HUES64 (cell line): Measurements from ENCODE around the gene LONP2.
"Not testable (repeated sequence)": the region's sequence is repeated elsewhere in the genome, so short reads cannot be mapped to it uniquely, and the experiment has no call there.

Experiments used
- H3K27ac ChIP-seq: 2 replicates; pipeline ENCODE4 v1.7.0; 2013; ENCODE audit warnings: low read depth, low read length, inconsistent platforms
- H3K27me3 ChIP-seq: 2 replicates; pipeline ENCODE4 v1.6.1; 2013; ENCODE audit warnings: mild to moderate bottlenecking, low read length; ENCODE audit not compliant: insufficient read depth
- H3K36me3 ChIP-seq: 2 replicates; pipeline ENCODE4 v1.6.1; 2013; ENCODE audit warnings: mild to moderate bottlenecking, low read length; ENCODE audit not compliant: insufficient read depth
- H3K4me1 ChIP-seq: 2 replicates; pipeline ENCODE4 v1.6.1; 2013; ENCODE audit warnings: mild to moderate bottlenecking, low read length, moderate library complexity; ENCODE audit not compliant: insufficient read depth
- H3K4me3 ChIP-seq: 2 replicates; pipeline ENCODE4 v1.5.1; 2013; ENCODE audit warnings: mild to moderate bottlenecking, low read length, moderate library complexity
- H3K9ac ChIP-seq: 2 replicates; pipeline ENCODE4 v1.6.1; 2013; ENCODE audit warnings: mild to moderate bottlenecking, low read depth, low read length
- H3K9me3 ChIP-seq: 2 replicates; pipeline ENCODE4 v1.6.1; 2013; ENCODE audit warnings: low read depth, low read length; ENCODE audit not compliant: insufficient read depth
- WGBS: fragments of 150-250, 120-280 bp; methylation state at CpG from one replicate; pipeline ENCODE4 v1.1.7; 2013; ENCODE audit warnings: missing lambda C conversion rate; 5-methylcytosine and 5-hydroxymethylcytosine counted together

The LONP2 gene

GRCh38 chr16:48291754-48292153 lies 47.7 kb downstream of the LONP2 start:
- Histone ChIP-seq H3K4me3 (no peak overlapping the region), H3K9ac (no peak overlapping the region), H3K4me1 (no peaks in the 10 kb centered on the region; the same call in 1 of the 2 replicates), H3K27ac (no peak overlapping the region), H3K9me3 (peaks cover 8% of the 10 kb centered on the region), H3K36me3 (peaks cover 39% of the 10 kb centered on the region), H3K27me3 (no peaks in the 10 kb centered on the region)
- 83% methylated on average over 4 of the region's 4 CpGs for WGBS

DNA sequence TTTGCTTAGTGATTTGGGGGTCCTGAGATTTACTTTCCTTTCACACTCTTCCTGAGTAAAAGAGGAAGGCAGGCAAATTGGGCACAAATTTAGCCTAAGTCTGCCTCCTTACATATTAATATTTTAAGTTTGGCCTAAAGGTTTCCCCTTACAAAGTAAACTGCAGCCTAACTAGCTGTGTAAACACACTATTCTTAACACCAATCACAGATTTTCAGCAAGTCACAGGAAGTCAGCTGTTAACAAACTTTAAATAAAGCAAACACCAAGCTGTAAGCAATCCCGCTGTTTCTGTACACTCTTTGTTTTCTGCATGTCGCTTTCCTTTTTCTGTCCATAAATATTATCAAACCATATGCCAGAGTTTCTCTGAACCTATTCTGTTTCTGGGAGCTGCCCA lies 48.4 kb downstream of the LONP2 start:
- Histone ChIP-seq H3K9me3 (peaks cover 1% of the 10 kb centered on the region; the same call in 1 of the 2 replicates), H3K27me3 (no peaks in the 10 kb centered on the region), H3K36me3 (peaks cover 37% of the 10 kb centered on the region), H3K27ac (no peak overlapping the region), H3K9ac (no peak overlapping the region), H3K4me3 (no peak overlapping the region), H3K4me1 (no peaks in the 10 kb centered on the region; the same call in 1 of the 2 replicates)
- WGBS, result 91% methylated on average over 2 of the region's 2 CpGs

- H3K9ac ChIP-seq, result no peak overlapping the region
- no peaks in the 10 kb centered on the region for H3K27me3 ChIP-seq
- H3K4me3 ChIP-seq, result no peak overlapping the region
- H3K4me1 ChIP-seq, result no peaks in the 10 kb centered on the region
- H3K27ac ChIP-seq, result no peak overlapping the region
- 100% methylated on average over 1 of the region's 1 CpG for WGBS
- no peaks in the 10 kb centered on the region for H3K9me3 ChIP-seq
- H3K36me3 ChIP-seq, result peaks cover 39% of the 10 kb centered on the region
Measured at GRCh38 chr16:48294724-48295123, 50.6 kb downstream of the LONP2 start.

GRCh38 chr16:48295488-48296281 lies 51.6 kb downstream of the LONP2 start:
- H3K4me3 ChIP-seq, result no peak overlapping the region
- no peak overlapping the region for H3K27ac ChIP-seq
- 100% methylated on average over 1 of the region's 1 CpG for WGBS

GRCh38 chr16:48299471-48299870 lies 55.4 kb downstream of the LONP2 start:
- Histone ChIP-seq H3K27ac (no peak overlapping the region), H3K4me1 (no peaks in the 10 kb centered on the region), H3K27me3 (no peaks in the 10 kb centered on the region), H3K36me3 (peaks cover 58% of the 10 kb centered on the region), H3K9ac (no peak overlapping the region), H3K4me3 (no peak overlapping the region), H3K9me3 (no peaks in the 10 kb centered on the region)
- 95% methylated on average over 4 of the region's 4 CpGs for WGBS

More at GRCh38 chr16:48295488-48296281, 51.6 kb downstream of the LONP2 start:
- no peak overlapping the region for H3K9ac ChIP-seq
- H3K36me3 ChIP-seq, result peaks cover 41% of the 10 kb centered on the region
- H3K9me3 ChIP-seq, result no peaks in the 10 kb centered on the region
- H3K4me1 ChIP-seq, result no peaks in the 10 kb centered on the region
- no peaks in the 10 kb centered on the region for H3K27me3 ChIP-seq

- Histone ChIP-seq H3K9ac (no peak overlapping the region), H3K27ac (no peak overlapping the region), H3K27me3 (no peaks in the 10 kb centered on the region), H3K4me1 (no peaks in the 10 kb centered on the region), H3K4me3 (no peak overlapping the region), H3K36me3 (peaks cover 64% of the 10 kb centered on the region), H3K9me3 (no peaks in the 10 kb centered on the region)
- 100% methylated on average over 1 of the region's 1 CpG for WGBS
Measured at GRCh38 chr16:48300391-48300856, 56.3 kb downstream of the LONP2 start.

- H3K36me3 ChIP-seq, result peaks cover 45% of the 10 kb centered on the region
- H3K9me3 ChIP-seq, result 0 out of 2 replicates have a peak, but pooled peaks cover 6% of the 10 kb centered on the region
- H3K27ac ChIP-seq, result no peak overlapping the region
- 87% methylated on average over 5 of the region's 7 CpGs for WGBS
- H3K27me3 ChIP-seq, result no peaks in the 10 kb centered on the region
- H3K4me3 ChIP-seq, result no peak overlapping the region
- H3K9ac ChIP-seq, result no peak overlapping the region
- no peaks in the 10 kb centered on the region for H3K4me1 ChIP-seq
Measured at GRCh38 chr16:48308535-48308934, 64.4 kb downstream of the LONP2 start.

- Histone ChIP-seq H3K27ac (no peak overlapping the region), H3K27me3 (no peaks in the 10 kb centered on the region), H3K9me3 (0 out of 2 replicates have a peak, but pooled peaks cover 6% of the 10 kb centered on the region), H3K36me3 (peaks cover 24% of the 10 kb centered on the region), H3K4me3 (no peak overlapping the region), H3K9ac (no peak overlapping the region), H3K4me1 (no peaks in the 10 kb centered on the region)
- WGBS, result 97% methylated on average over 4 of the region's 4 CpGs
Measured at GRCh38 chr16:48310908-48311641, 67.0 kb downstream of the LONP2 start.

DNA sequence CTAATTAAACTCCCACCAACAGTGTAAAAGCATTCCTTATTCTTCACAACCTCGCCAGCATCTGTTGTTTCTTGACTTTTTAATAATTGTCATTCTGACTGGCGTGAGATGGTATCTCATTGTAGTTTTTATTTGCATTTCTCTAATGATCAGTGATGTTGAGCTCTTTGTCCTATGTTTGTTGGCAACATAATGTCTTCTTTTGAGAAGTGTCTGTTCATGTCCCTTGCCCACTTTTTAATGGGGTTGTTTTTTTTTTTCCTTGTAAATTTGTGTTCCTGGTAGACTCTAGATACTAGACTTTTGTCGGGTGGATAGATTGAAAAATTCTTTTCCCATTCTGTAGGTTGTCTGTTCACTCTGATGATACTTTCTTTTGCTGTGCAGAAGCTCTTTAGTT lies 69.8 kb downstream of the LONP2 start:
- Histone ChIP-seq H3K4me1 (peaks cover 11% of the 10 kb centered on the region; the same call in 1 of the 2 replicates), H3K36me3 (peaks cover 18% of the 10 kb centered on the region)
- not testable (repeated sequence) for H3K9me3 ChIP-seq, H3K4me3 ChIP-seq, H3K27me3 ChIP-seq, H3K27ac ChIP-seq, H3K9ac ChIP-seq
- 100% methylated on average over 3 of the region's 3 CpGs for WGBS

DNA sequence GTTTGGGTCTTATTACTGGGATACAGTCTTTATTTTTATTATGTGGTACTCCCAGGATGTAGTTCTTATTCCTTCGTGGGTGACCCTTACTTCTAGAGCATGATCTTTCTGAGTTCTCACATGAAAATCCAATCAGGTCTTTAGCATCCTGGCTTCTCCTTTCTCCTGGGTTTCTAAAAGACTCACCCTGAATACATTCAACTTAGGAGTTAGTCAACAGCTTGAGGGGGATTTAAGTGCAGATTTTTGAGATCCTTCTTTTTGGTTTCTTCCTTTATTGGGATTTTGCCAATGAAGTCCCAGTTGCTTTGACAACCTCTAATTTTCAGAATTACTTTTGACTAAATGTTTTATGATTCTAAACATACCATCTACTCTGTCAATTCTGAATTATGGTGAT lies 72.9 kb downstream of the LONP2 start:
- no peak overlapping the region for H3K4me3 ChIP-seq
- H3K9ac ChIP-seq, result no peak overlapping the region
- no peak overlapping the region for H3K27ac ChIP-seq
- no peaks in the 10 kb centered on the region for H3K9me3 ChIP-seq
- H3K4me1 ChIP-seq, result peaks cover 11% of the 10 kb centered on the region; the same call in 1 of the 2 replicates
- WGBS, result 69% methylated on average over 1 of the region's 1 CpG
- H3K36me3 ChIP-seq, result 0 out of 2 replicates have a peak, but pooled peaks cover 5% of the 10 kb centered on the region
- H3K27me3 ChIP-seq, result no peaks in the 10 kb centered on the region
